Neural progenitor cell (in vitro differentiated cells): ENCODE measurements around the gene TLL2. TPM values are rescaled to one million over a fixed set of nuclear protein-coding genes. Genes with fewer than 3 reads are reported as not detected.

ENCODE experiments used
- DNase-seq: peaks from one replicate; pipeline ENCODE4 v3.0.0-alpha.2; 2016; ENCODE audit warnings: low spot score
- H2AFZ ChIP-seq: fragments of 200-600 bp; sonication (generic); replicated peaks from 2 replicates; pipeline ENCODE4 v1.6.1; 2016; ENCODE audit warnings: antibody characterized with exemption
- H3F3A ChIP-seq: fragments of 200-600 bp; sonication (generic); 2 replicates; pipeline ENCODE4 v1.6.1; 2016; ENCODE audit warnings: antibody characterized with exemption, low read depth
- H3K27ac ChIP-seq: fragments of 200-600 bp; sonication (generic); 2 replicates; pipeline ENCODE4 v1.5.1; 2016; ENCODE audit warnings: mild to moderate bottlenecking
- H3K27me3 ChIP-seq: fragments of 200-600 bp; sonication (generic); 2 replicates; pipeline ENCODE4 v1.6.1; 2016; ENCODE audit warnings: mild to moderate bottlenecking, moderate library complexity
- H3K36me3 ChIP-seq: fragments of 200-600 bp; sonication (generic); 2 replicates; pipeline ENCODE4 v1.5.1; 2016
- H3K4me1 ChIP-seq: fragments of 200-600 bp; sonication (generic); 2 replicates; pipeline ENCODE4 v1.6.1; 2016; ENCODE audit warnings: mixed run types
- H3K4me2 ChIP-seq: fragments of 200-600 bp; sonication (generic); 2 replicates; pipeline ENCODE4 v1.6.1; 2016
- H3K4me3 ChIP-seq: fragments of 200-600 bp; sonication (generic); 2 replicates; pipeline ENCODE4 v1.5.1; 2016
- H3K79me2 ChIP-seq: fragments of 200-600 bp; sonication (generic); 2 replicates; pipeline ENCODE4 v1.6.1; 2016; ENCODE audit warnings: low read depth
- H3K9ac ChIP-seq: fragments of 200-600 bp; sonication (generic); 2 replicates; pipeline ENCODE4 v1.6.1; 2016
- H3K9me3 ChIP-seq: fragments of 200-600 bp; sonication (generic); 2 replicates; pipeline ENCODE4 v1.5.1; 2016; ENCODE audit warnings: low read depth
- H4K20me1 ChIP-seq: fragments of 200-600 bp; sonication (generic); 2 replicates; pipeline ENCODE4 v1.6.1; 2016; ENCODE audit warnings: low read depth
- H3K27ac Mint-ChIP-seq: 3 replicates; pipeline ENCODE4 v1.8.0; 2021; ENCODE audit warnings: mixed read lengths
- H3K27me3 Mint-ChIP-seq: 2 replicates; pipeline ENCODE4 v1.8.0; 2022; ENCODE audit warnings: low read depth, mild to moderate bottlenecking, inconsistent platforms, moderate library complexity, mixed read lengths; ENCODE audit not compliant: insufficient read depth
- H3K36me3 Mint-ChIP-seq: 3 replicates; pipeline ENCODE4 v1.8.0; 2021; ENCODE audit warnings: mixed read lengths
- H3K4me1 Mint-ChIP-seq: 3 replicates; pipeline ENCODE4 v1.8.0; 2021; ENCODE audit warnings: mixed read lengths
- H3K4me3 Mint-ChIP-seq: 3 replicates; pipeline ENCODE4 v1.8.0; 2021; ENCODE audit warnings: mild to moderate bottlenecking, moderate library complexity, mixed read lengths
- H3K9me3 Mint-ChIP-seq: 3 replicates; pipeline ENCODE4 v1.8.0; 2020; ENCODE audit warnings: mixed read lengths
- CTCF ChIP-seq: fragments of 200-600 bp; sonication (generic); IDR thresholded peaks from 2 replicates; pipeline ENCODE4 v1.5.1; 2017; ENCODE audit warnings: antibody characterized with exemption, mild to moderate bottlenecking
- EZH2 ChIP-seq: fragments of 200-600 bp; sonication (generic); IDR thresholded peaks from 2 replicates; pipeline ENCODE4 v1.6.1; 2017; ENCODE audit warnings: antibody characterized with exemption, mild to moderate bottlenecking, moderate library complexity
- EZH2phosphoT487 ChIP-seq: fragments of 200-600 bp; sonication (generic); IDR thresholded peaks from 2 replicates; pipeline ENCODE4 v1.6.1; 2017; ENCODE audit warnings: antibody characterized with exemption
- total RNA-seq: library from RNA; depleted of rRNA; stranded (reverse); fragments of >200 nt; gene quantifications from 2 replicates; pipeline ENCODE4 v1.2.3, GENCODE V29; 2015; ENCODE audit warnings: low replicate concordance

The TLL2 gene
- total RNA-seq, 1 donor from 2014 or later = 0.22 TPM

- Histone ChIP-seq H3F3A (peaks cover 4% of the 10 kb centered on the region), H3K27me3 (no peaks in the 10 kb centered on the region), H3K4me2 (no peak overlapping the region), H3K4me3 (no peak overlapping the region), H3K4me1 (peaks cover 3% of the 10 kb centered on the region), H4K20me1 (no peaks in the 10 kb centered on the region), H2AFZ (no peak overlapping the region), H3K9me3 (no peaks in the 10 kb centered on the region), H3K27ac (no peak overlapping the region), H3K79me2 (no peaks in the 10 kb centered on the region), H3K36me3 (no peaks in the 10 kb centered on the region), H3K9ac (no peak overlapping the region)
- H3K27ac Mint-ChIP-seq = no peak overlapping the region
- DNase-seq = no peak
- no peak overlapping the region for H3K4me3 Mint-ChIP-seq
- no peaks in the 10 kb centered on the region for H3K9me3 Mint-ChIP-seq
- peaks cover 3% of the 10 kb centered on the region for H3K27me3 Mint-ChIP-seq
- no peak for TF ChIP-seq CTCF
- no peak for TF ChIP-seq EZH2phosphoT487
- no peak for TF ChIP-seq EZH2
- no peaks in the 10 kb centered on the region for H3K36me3 Mint-ChIP-seq
- H3K4me1 Mint-ChIP-seq = no peaks in the 10 kb centered on the region
Observed at GRCh38 chr10:96333101-96333500, 180.6 kb downstream of the TLL2 start.

- peaks cover 11% of the 10 kb centered on the region for H3K4me1 Mint-ChIP-seq
- H3K4me1 ChIP-seq = no peaks in the 10 kb centered on the region
- H4K20me1 ChIP-seq = no peaks in the 10 kb centered on the region
- H2AFZ ChIP-seq = no peak overlapping the region
- H3K36me3 ChIP-seq = no peaks in the 10 kb centered on the region
- H3F3A ChIP-seq = no peaks in the 10 kb centered on the region
- no peaks in the 10 kb centered on the region for H3K79me2 ChIP-seq
- no peak overlapping the region for H3K4me3 ChIP-seq
- no peak overlapping the region for H3K4me2 ChIP-seq
- TF ChIP-seq EZH2 = no peak
- TF ChIP-seq CTCF = no peak
- no peak for TF ChIP-seq EZH2phosphoT487
- H3K9me3 Mint-ChIP-seq = no peaks in the 10 kb centered on the region
- H3K9me3 ChIP-seq = no peaks in the 10 kb centered on the region
- H3K27ac Mint-ChIP-seq = no peak overlapping the region
- H3K27me3 ChIP-seq = no peaks in the 10 kb centered on the region
- DNase-seq = no peak
- no peaks in the 10 kb centered on the region for H3K36me3 Mint-ChIP-seq
- H3K27me3 Mint-ChIP-seq = peaks cover 6% of the 10 kb centered on the region
- H3K27ac ChIP-seq = no peak overlapping the region
- H3K4me3 Mint-ChIP-seq = no peak overlapping the region
- no peak overlapping the region for H3K9ac ChIP-seq
Observed at GRCh38 chr10:96327462-96327861, 186.3 kb downstream of the TLL2 start.

GRCh38 chr10:96325719-96326373 lies 187.9 kb downstream of the TLL2 start:
- H3K4me3 Mint-ChIP-seq = no peak overlapping the region
- Histone ChIP-seq H3K9me3 (no peaks in the 10 kb centered on the region), H3K79me2 (no peaks in the 10 kb centered on the region), H3F3A (no peaks in the 10 kb centered on the region), H3K4me1 (no peaks in the 10 kb centered on the region), H3K4me2 (no peak overlapping the region), H3K27me3 (no peaks in the 10 kb centered on the region), H3K36me3 (no peaks in the 10 kb centered on the region), H3K4me3 (no peak overlapping the region), H2AFZ (no peak overlapping the region), H3K9ac (no peak overlapping the region), H3K27ac (no peak overlapping the region), H4K20me1 (no peaks in the 10 kb centered on the region)
- no peaks in the 10 kb centered on the region for H3K36me3 Mint-ChIP-seq
- TF ChIP-seq EZH2 (no peak), EZH2phosphoT487 (no peak), CTCF (no peak)
- no peak for DNase-seq
- peaks cover 11% of the 10 kb centered on the region for H3K4me1 Mint-ChIP-seq
- no peaks in the 10 kb centered on the region for H3K9me3 Mint-ChIP-seq
- H3K27me3 Mint-ChIP-seq = peaks cover 6% of the 10 kb centered on the region
- H3K27ac Mint-ChIP-seq = no peak overlapping the region
